ENCODE data around the gene GNAZ.

The GNAZ gene

GRCh38 chr22:23140385-23140784, 70.1 kb downstream of the GNAZ start:
- DNase-seq, result no peak

- no peak for DNase-seq
These were observed 72.3 kb downstream of the GNAZ start for GRCh38 chr22:23142546-23143105.

- no peak for DNase-seq
These were observed 72.8 kb downstream of the GNAZ start for GRCh38 chr22:23143119-23143518.

- no peak for DNase-seq
These were observed 74.1 kb downstream of the GNAZ start for GRCh38 chr22:23144432-23144831.

GRCh38 chr22:23144932-23145877, 74.9 kb downstream of the GNAZ start, which contains the start of gene RAB36:
TSS of gene RAB36 (plus strand) at chr22:23145477. CDS start at chr22:23146617, 1,140 bp downstream.
- DNase-seq, result peak; percentile 95

GRCh38 chr22:23145878-23146470, 75.7 kb downstream of the GNAZ start:
- DNase-seq, result no peak

GRCh38 chr22:23146478-23147205, 76.3 kb downstream of the GNAZ start:
- DNase-seq, result no peak

GRCh38 chr22:23147617-23148387, 77.5 kb downstream of the GNAZ start:
- peak; percentile 30 for DNase-seq

- no peak for DNase-seq
These were observed 79.5 kb downstream of the GNAZ start for GRCh38 chr22:23149743-23150238.

GRCh38 chr22:23150762-23151161, 80.4 kb downstream of the GNAZ start:
- no peak for DNase-seq

GRCh38 chr22:23151827-23152226, 81.5 kb downstream of the GNAZ start:
- DNase-seq, result no peak

- DNase-seq, result peak; percentile 22
These were observed 82.2 kb downstream of the GNAZ start for GRCh38 chr22:23152238-23153114.

GRCh38 chr22:23153994-23154393, 83.7 kb downstream of the GNAZ start:
- no peak for DNase-seq

GRCh38 chr22:23154461-23154860, 84.1 kb downstream of the GNAZ start:
- no peak for DNase-seq

GRCh38 chr22:23155143-23155542, 84.8 kb downstream of the GNAZ start:
- DNase-seq, result no peak

GRCh38 chr22:23155831-23156230, 85.5 kb downstream of the GNAZ start:
- DNase-seq, result no peak

- DNase-seq, result no peak
These were observed 86.0 kb downstream of the GNAZ start for GRCh38 chr22:23156286-23156685.

GRCh38 chr22:23157560-23158515, 87.5 kb downstream of the GNAZ start:
- DNase-seq, result no peak

GRCh38 chr22:23158516-23159290, 88.4 kb downstream of the GNAZ start:
- no peak for DNase-seq
